H9 (cell line): ENCODE data around the gene SDK2. TPM values are rescaled to one million over a fixed set of nuclear protein-coding genes. Genes with fewer than 3 reads are reported as not detected.

Source experiments
- DNase-seq: peaks from one replicate; pipeline ENCODE4 v3.0.0-alpha.2; 2017
- H2AFZ ChIP-seq: one replicate; pipeline ENCODE4 v1.6.1; 2013; ENCODE audit warnings: mild to moderate bottlenecking, low read length, control low read depth, moderate library complexity
- H2AK5ac ChIP-seq: 2 replicates; pipeline ENCODE4 v1.6.1; 2013; ENCODE audit warnings: low read length, control low read depth, mixed read lengths; ENCODE audit not compliant: insufficient read length
- H2BK120ac ChIP-seq: one replicate; pipeline ENCODE4 v1.6.1; 2013; ENCODE audit warnings: low read depth, mild to moderate bottlenecking, low read length, control low read depth, inconsistent platforms; ENCODE audit not compliant: poor library complexity, severe bottlenecking
- H2BK12ac ChIP-seq: 2 replicates; pipeline ENCODE4 v1.6.1; 2013; ENCODE audit warnings: low read length, control low read depth, mixed read lengths, low read depth; ENCODE audit not compliant: insufficient read length
- H2BK15ac ChIP-seq: 2 replicates; pipeline ENCODE4 v1.6.1; 2013; ENCODE audit warnings: low read depth, low read length, control low read depth
- H2BK20ac ChIP-seq: one replicate; pipeline ENCODE4 v1.6.1; 2013; ENCODE audit warnings: low read depth, mild to moderate bottlenecking, low read length, control low read depth, inconsistent platforms; ENCODE audit not compliant: poor library complexity, severe bottlenecking
- H2BK5ac ChIP-seq: 2 replicates; pipeline ENCODE4 v1.6.1; 2013; ENCODE audit warnings: low read length, control low read depth, mixed read lengths; ENCODE audit not compliant: insufficient read length
- H3K14ac ChIP-seq: 2 replicates; pipeline ENCODE4 v1.6.1; 2013; ENCODE audit warnings: low read length, control low read depth; ENCODE audit not compliant: insufficient read depth
- H3K18ac ChIP-seq: 2 replicates; pipeline ENCODE4 v1.6.1; 2013; ENCODE audit warnings: low read depth, mild to moderate bottlenecking, mixed read lengths, low read length, control low read depth; ENCODE audit not compliant: insufficient read length
- H3K23ac ChIP-seq: 2 replicates; pipeline ENCODE4 v1.6.1; 2013; ENCODE audit warnings: low read length, control low read depth, mixed read lengths, low read depth; ENCODE audit not compliant: insufficient read length
- H3K23me2 ChIP-seq: 2 replicates; pipeline ENCODE4 v1.6.1; 2013; ENCODE audit warnings: low read depth, mild to moderate bottlenecking, mixed read lengths, low read length, control low read depth; ENCODE audit not compliant: insufficient read length, poor library complexity, severe bottlenecking
- H3K27ac ChIP-seq: 2 replicates; pipeline ENCODE4 v1.5.1; 2013; ENCODE audit warnings: low read length, control low read depth, mixed read lengths, low read depth; ENCODE audit not compliant: insufficient read length
- H3K27me3 ChIP-seq: 2 replicates; pipeline ENCODE4 v1.6.1; 2013; ENCODE audit warnings: low read length, control low read depth, inconsistent platforms; ENCODE audit not compliant: insufficient read depth
- H3K4ac ChIP-seq: 2 replicates; pipeline ENCODE4 v1.6.1; 2013; ENCODE audit warnings: low read depth, mild to moderate bottlenecking, control low read depth, inconsistent platforms, low read length, moderate library complexity
- H3K4me1 ChIP-seq: 2 replicates; pipeline ENCODE4 v1.6.1; 2013; ENCODE audit warnings: low read length, control low read depth, inconsistent platforms; ENCODE audit not compliant: insufficient read depth
- H3K4me2 ChIP-seq: 2 replicates; pipeline ENCODE4 v1.6.1; 2013; ENCODE audit warnings: low read length, control low read depth, mixed read lengths; ENCODE audit not compliant: insufficient read length, insufficient read depth
- H3K56ac ChIP-seq: 2 replicates; pipeline ENCODE4 v1.6.1; 2013; ENCODE audit warnings: low read depth, mild to moderate bottlenecking, mixed read lengths, low read length, control low read depth; ENCODE audit not compliant: insufficient read length
- H3K79me1 ChIP-seq: 2 replicates; pipeline ENCODE4 v1.6.1; 2013; ENCODE audit warnings: low read depth, mild to moderate bottlenecking, moderate library complexity, low read length, control low read depth, inconsistent platforms; ENCODE audit not compliant: insufficient read depth, poor library complexity, severe bottlenecking
- H3K79me2 ChIP-seq: 2 replicates; pipeline ENCODE4 v1.6.1; 2013; ENCODE audit warnings: low read length, control low read depth, inconsistent platforms; ENCODE audit not compliant: insufficient read depth
- H3K9ac ChIP-seq: 2 replicates; pipeline ENCODE4 v1.6.1; 2013; ENCODE audit warnings: low read length, control low read depth, mixed read lengths; ENCODE audit not compliant: insufficient read length; ENCODE audit errors: extremely low read depth
- H3K9me3 ChIP-seq: one replicate; pipeline ENCODE4 v1.6.1; 2013; ENCODE audit warnings: low read depth, low read length, inconsistent platforms; ENCODE audit not compliant: control insufficient read depth
- H3T11ph ChIP-seq: one replicate; pipeline ENCODE4 v1.6.1; 2013; ENCODE audit warnings: mild to moderate bottlenecking, low read length, control low read depth, inconsistent platforms
- H4K20me1 ChIP-seq: one replicate; pipeline ENCODE4 v1.6.1; 2013; ENCODE audit not compliant: control insufficient read depth, insufficient read length, insufficient read depth
- H4K5ac ChIP-seq: 2 replicates; pipeline ENCODE4 v1.6.1; 2013; ENCODE audit warnings: low read depth, mild to moderate bottlenecking, mixed read lengths, low read length, control low read depth; ENCODE audit not compliant: insufficient read length
- H4K8ac ChIP-seq: replicated peaks from 2 replicates; pipeline ENCODE4 v1.6.1; 2013; ENCODE audit warnings: low read length, control low read depth, mixed read lengths, low read depth; ENCODE audit not compliant: insufficient read length
- H4K91ac ChIP-seq: 2 replicates; pipeline ENCODE4 v1.6.1; 2013; ENCODE audit warnings: low read depth, mild to moderate bottlenecking, moderate library complexity, mixed read lengths, low read length, control low read depth; ENCODE audit not compliant: insufficient read length
- H3K27ac Mint-ChIP-seq, 3 experiments: 2 replicates in 2 of 3; 3 replicates in 1 of 3; pipeline ENCODE4 v1.8.0; 2020 to 2021; ENCODE audit warnings: mixed read lengths in 3 of 3, mild to moderate bottlenecking in 1 of 3, moderate library complexity in 1 of 3
- H3K27me3 Mint-ChIP-seq: 2 replicates; pipeline ENCODE4 v1.8.0; 2021; ENCODE audit warnings: low read depth, mild to moderate bottlenecking, moderate library complexity, mixed read lengths
- H3K36me3 Mint-ChIP-seq, 3 experiments: 2 replicates in 2 of 3; 3 replicates in 1 of 3; pipeline ENCODE4 v1.8.0; 2020 to 2021; ENCODE audit warnings: low read depth in 3 of 3, mixed read lengths in 3 of 3; ENCODE audit not compliant: insufficient read depth in 1 of 3
- H3K4me1 Mint-ChIP-seq, 2 experiments: 2 replicates each; pipeline ENCODE4 v1.8.0; 2020; ENCODE audit warnings: mixed read lengths in 2 of 2
- H3K4me3 Mint-ChIP-seq, 2 experiments: 2 replicates in 1 of 2; 3 replicates in 1 of 2; pipeline ENCODE4 v1.8.0; 2020 to 2021; ENCODE audit warnings: mild to moderate bottlenecking in 2 of 2, mixed read lengths in 2 of 2, moderate library complexity in 1 of 2
- H3K9me3 Mint-ChIP-seq, 2 experiments: 2 replicates in 1 of 2; 3 replicates in 1 of 2; pipeline ENCODE4 v1.8.0; 2020; ENCODE audit warnings: mild to moderate bottlenecking in 2 of 2, mixed read lengths in 2 of 2, moderate library complexity in 1 of 2
- WGBS: extraction: QIAGEN DNeasy Blood & Tissue Kit; methylation state at CpG from one replicate; pipeline ENCODE4 v1.1.7; 2013; ENCODE audit warnings: missing lambda C conversion rate, low lambda C conversion rate, mixed read lengths; ENCODE audit not compliant: insufficient read length; ENCODE audit errors: extremely low coverage; 5-methylcytosine and 5-hydroxymethylcytosine counted together
- total RNA-seq: library from RNA; stranded (reverse); gene quantifications from 2 replicates; pipeline ENCODE4 v1.2.1, GENCODE V29; 2021
- TF ChIP-seq, protein P1 (sequence below): fragments of 200-600 bp; sonication (generic); conservative IDR thresholded peaks from 3 replicates; pipeline ENCODE4 v1.8.0; 2021; ENCODE audit warnings: antibody characterized with exemption, mild to moderate bottlenecking

The SDK2 gene
- total RNA-seq, 1 experiment from 2014 or later = 9.1 TPM

DNA sequence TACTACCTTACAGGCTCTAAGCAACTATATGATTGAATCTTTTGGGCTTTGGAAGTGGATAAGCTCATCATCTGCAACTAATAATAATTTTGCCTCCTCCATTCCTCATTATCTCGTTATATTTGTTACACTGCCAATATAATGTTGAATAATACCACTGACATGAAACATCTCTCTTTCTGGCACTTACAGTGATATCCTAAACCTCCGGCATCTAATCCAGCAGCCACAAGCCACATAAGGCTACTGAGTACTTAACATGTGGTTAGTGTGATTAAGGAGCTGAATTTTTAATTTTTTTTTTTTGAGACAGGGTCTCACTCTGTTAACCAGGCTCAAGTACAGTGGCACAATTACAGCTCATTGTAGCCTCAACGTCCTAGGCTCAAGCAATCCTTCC is 342.1 kb downstream of the SDK2 start:
- H4K8ac ChIP-seq = no peak overlapping the region

More for the DNA sequence above, 342.1 kb downstream of the SDK2 start:
- no peak overlapping the region for H4K91ac ChIP-seq
- H3K18ac ChIP-seq = no peak overlapping the region
- no peak overlapping the region for H3K4ac ChIP-seq
- H2AFZ ChIP-seq = no peak overlapping the region
- no peak for DNase-seq
- Mint-ChIP-seq H3K4me1 (peaks cover 38 to 44% of the 10 kb centered on the region in 2 experiments), H3K9me3 (no peaks in the 10 kb centered on the region), H3K36me3 (peaks cover 0 to 7% (median 0%) of the 10 kb centered on the region in 3 experiments; a peak in 2 of 7 replicates), H3K4me3 (no peak overlapping the region), H3K27me3 (0 out of 2 replicates have a peak, but pooled peaks cover 2% of the 10 kb centered on the region), H3K27ac (no peak overlapping the region; a peak in 1 of 7 replicates)
- H3K27me3 ChIP-seq = no peaks in the 10 kb centered on the region
- H3K56ac ChIP-seq = no peak overlapping the region
- H2AK5ac ChIP-seq = no peak overlapping the region
- no CpG with 5 or more reads among the region's 3 CpGs for WGBS
- no peak overlapping the region for H3K27ac ChIP-seq
- no peak overlapping the region for H4K5ac ChIP-seq
- H2BK5ac ChIP-seq = no peak overlapping the region
- H3K4me2 ChIP-seq = no peak overlapping the region
- H3K9ac ChIP-seq = no peak overlapping the region
- H3T11ph ChIP-seq = no peak overlapping the region
- H3K23me2 ChIP-seq = no peaks in the 10 kb centered on the region
- H3K23ac ChIP-seq = no peak overlapping the region
- no peak overlapping the region for H2BK15ac ChIP-seq
- no peaks in the 10 kb centered on the region for H3K9me3 ChIP-seq
- no peak overlapping the region for H2BK12ac ChIP-seq
- H4K20me1 ChIP-seq = no peaks in the 10 kb centered on the region
- peaks cover 4% of the 10 kb centered on the region; the same call in 1 of the 2 replicates for H3K4me1 ChIP-seq
- H3K79me2 ChIP-seq = no peaks in the 10 kb centered on the region
- TF ChIP-seq, protein P1, sequence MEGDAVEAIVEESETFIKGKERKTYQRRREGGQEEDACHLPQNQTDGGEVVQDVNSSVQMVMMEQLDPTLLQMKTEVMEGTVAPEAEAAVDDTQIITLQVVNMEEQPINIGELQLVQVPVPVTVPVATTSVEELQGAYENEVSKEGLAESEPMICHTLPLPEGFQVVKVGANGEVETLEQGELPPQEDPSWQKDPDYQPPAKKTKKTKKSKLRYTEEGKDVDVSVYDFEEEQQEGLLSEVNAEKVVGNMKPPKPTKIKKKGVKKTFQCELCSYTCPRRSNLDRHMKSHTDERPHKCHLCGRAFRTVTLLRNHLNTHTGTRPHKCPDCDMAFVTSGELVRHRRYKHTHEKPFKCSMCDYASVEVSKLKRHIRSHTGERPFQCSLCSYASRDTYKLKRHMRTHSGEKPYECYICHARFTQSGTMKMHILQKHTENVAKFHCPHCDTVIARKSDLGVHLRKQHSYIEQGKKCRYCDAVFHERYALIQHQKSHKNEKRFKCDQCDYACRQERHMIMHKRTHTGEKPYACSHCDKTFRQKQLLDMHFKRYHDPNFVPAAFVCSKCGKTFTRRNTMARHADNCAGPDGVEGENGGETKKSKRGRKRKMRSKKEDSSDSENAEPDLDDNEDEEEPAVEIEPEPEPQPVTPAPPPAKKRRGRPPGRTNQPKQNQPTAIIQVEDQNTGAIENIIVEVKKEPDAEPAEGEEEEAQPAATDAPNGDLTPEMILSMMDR = no peak
- no peak overlapping the region for H2BK20ac ChIP-seq
- no peaks in the 10 kb centered on the region for H3K79me1 ChIP-seq
- H3K14ac ChIP-seq = no peak overlapping the region
- no peak overlapping the region for H2BK120ac ChIP-seq
